NT2/D1 (cell line): ENCODE measurements around the gene MLXIP.

Experiments used
- YY1 ChIP-seq: IDR thresholded peaks from 2 replicates; pipeline ENCODE4 v1.6.1; 2011; ENCODE audit not compliant: insufficient read length, insufficient read depth
- ZNF274 ChIP-seq: IDR thresholded peaks from 2 replicates; pipeline ENCODE4 v1.6.1; 2011; ENCODE audit warnings: mild to moderate bottlenecking, low read depth, low read length

DNA sequence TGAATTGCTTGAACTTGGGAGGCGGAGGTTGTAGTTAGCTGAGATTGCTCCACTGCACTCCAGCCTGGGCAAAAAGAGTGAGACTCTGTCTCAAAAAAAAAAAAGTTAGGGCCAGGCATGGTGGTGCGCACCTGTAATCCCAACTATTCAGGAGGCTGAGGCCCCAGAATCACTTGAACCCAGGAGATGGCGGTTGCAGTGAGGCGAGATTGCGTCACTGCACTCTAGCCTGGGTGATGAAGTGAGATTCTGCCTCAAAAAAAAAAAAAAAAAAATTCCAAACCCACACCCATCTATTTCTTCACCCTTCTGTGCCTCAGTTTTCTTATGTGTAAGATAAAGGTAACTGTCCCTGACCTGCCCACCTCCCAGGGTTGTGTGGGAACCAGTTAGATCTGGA is 11.0 kb upstream of the MLXIP start:
- TF ChIP-seq ZNF274 (no peak), YY1 (no peak)
